HG02885 (cell line): ENCODE results near the gene ZDHHC3.
"Not testable (repeated sequence)": the region's sequence is repeated elsewhere in the genome, so short reads cannot be mapped to it uniquely, and the experiment has no call there.

Experiments used
- ATAC-seq: cut with Tn5 transposase; IDR thresholded peaks from one replicate; pipeline ENCODE4 v1.9.1; 2021; ENCODE audit warnings: mild to moderate bottlenecking; ENCODE audit not compliant: unreplicated experiment, poor library complexity

The ZDHHC3 gene

GRCh38 chr3:44996556-44996969 is 20.6 kb upstream of the ZDHHC3 start:
- ATAC-seq = no peak

- ATAC-seq = no peak
Observed at GRCh38 chr3:44995142-44995770, 19.3 kb upstream of the ZDHHC3 start.

GRCh38 chr3:44993471-44994205 is 17.7 kb upstream of the ZDHHC3 start:
- no peak for ATAC-seq

- no peak for ATAC-seq
Observed at GRCh38 chr3:44992555-44993470, 16.8 kb upstream of the ZDHHC3 start.

- ATAC-seq = no peak
Observed at GRCh38 chr3:44991326-44991725, 15.4 kb upstream of the ZDHHC3 start.

GRCh38 chr3:44989636-44990373 is 13.8 kb upstream of the ZDHHC3 start:
- no peak for ATAC-seq

- no peak for ATAC-seq
Observed at GRCh38 chr3:44989141-44989540, 13.2 kb upstream of the ZDHHC3 start.

- no peak for ATAC-seq
Observed at GRCh38 chr3:44988073-44988472, 12.1 kb upstream of the ZDHHC3 start.

GRCh38 chr3:44987332-44987731 is 11.4 kb upstream of the ZDHHC3 start:
- ATAC-seq = no peak

- ATAC-seq = not testable (repeated sequence)
Observed at GRCh38 chr3:44986330-44986729, 10.4 kb upstream of the ZDHHC3 start.

GRCh38 chr3:44984335-44984734 is 8.4 kb upstream of the ZDHHC3 start:
- ATAC-seq = peak; percentile 59

GRCh38 chr3:44983484-44983941 is 7.5 kb upstream of the ZDHHC3 start:
- no peak for ATAC-seq

- ATAC-seq = no peak
Observed at GRCh38 chr3:44982817-44983216, 6.8 kb upstream of the ZDHHC3 start.

- ATAC-seq = no peak
Observed at GRCh38 chr3:44981751-44982150, 5.8 kb upstream of the ZDHHC3 start.

GRCh38 chr3:44981220-44981619 is 5.2 kb upstream of the ZDHHC3 start:
- no peak for ATAC-seq

GRCh38 chr3:44974416-44974815 is 1.6 kb downstream of the ZDHHC3 start:
- ATAC-seq = no peak

GRCh38 chr3:44970926-44971490 is 5.0 kb downstream of the ZDHHC3 start:
- no peak for ATAC-seq

- no peak for ATAC-seq
Observed at GRCh38 chr3:44969828-44970179, 6.2 kb downstream of the ZDHHC3 start.

- ATAC-seq = no peak
Observed at GRCh38 chr3:44969154-44969827, 6.7 kb downstream of the ZDHHC3 start.
